Measurements from ENCODE around the gene PPP1R13L. TPM values are rescaled to one million over a fixed set of nuclear protein-coding genes. Genes with fewer than 3 reads are reported as not detected.

Gene PPP1R13L
- total and polyA plus RNA-seq, 2 of the 8 experiments (the other 6 are each of a cell fraction or from before 2014, with no cell fraction given): 9.1 to 15.3 TPM

- no peak overlapping the region for H3K4ac ChIP-seq (replicated peaks; ENCODE audit: insufficient read length, low read depth, low read length)
- H2BK5ac ChIP-seq (ENCODE audit: low read depth, low read length): no peak overlapping the region
- no peak overlapping the region for H2BK15ac ChIP-seq (ENCODE audit: low read length)
- H2BK20ac ChIP-seq (ENCODE audit: low read length): no peak overlapping the region
- H3K4me3 ChIP-seq (ENCODE audit: extremely low read depth in 1 of 4, insufficient read depth in 2 of 4, low read depth in 3 of 4, low read length in 4 of 4): no peak overlapping the region
- WGBS, 2 experiments (ENCODE audit: extremely low coverage in 1 of 2, insufficient coverage in 1 of 2, insufficient read length in 1 of 2, insufficient replicate concordance in 2 of 2, low coverage in 1 of 2, low lambda C conversion rate in 2 of 2, missing lambda C conversion rate in 1 of 2): 84% methylated on average over 3 of the region's 3 CpGs; no CpG with 5 or more reads in 1 of the 2 experiments
- H4K8ac ChIP-seq (ENCODE audit: extremely low read depth, insufficient read depth, low read length): no peak overlapping the region
- H3K23me2 ChIP-seq (ENCODE audit: low read depth, low read length): peaks cover 19% of the 10 kb centered on the region
- POLR2A ChIA-PET (ENCODE audit: partially characterized antibody): interaction anchor here (1.3 to 2.1 kb wide), 4 partner anchors 9 to 80 kb away, joined by 4 to 11 read pairs (median 6); partner anchors contain the start of gene FOSB
- no peaks in the 10 kb centered on the region for H3K36me3 ChIP-seq (ENCODE audit: control insufficient read depth in 2 of 4, insufficient read depth in 4 of 4, low read length in 3 of 4)
- no peak for TF ChIP-seq TAF7 (optimal IDR thresholded peaks at IDR 0.05; ENCODE audit: borderline replicate concordance, low read depth, low read length)
- TF ChIP-seq KDM1A (IDR thresholded peaks at IDR 0.05; ENCODE audit: borderline replicate concordance, low read length): 0 out of 2 replicates have a peak, but pooled peaks have one; percentile 16
- 0 out of 4 replicates have a peak, but pooled peaks of 1 of the 2 experiments have one; percentile 24 for TF ChIP-seq HDAC2 (IDR thresholded peaks at IDR 0.05; ENCODE audit: borderline replicate concordance in 1 of 2, low read depth in 2 of 2, low read length in 2 of 2)
- no peaks in the 10 kb centered on the region for H3K79me1 ChIP-seq (ENCODE audit: low read depth, low read length)
- no peak overlapping the region for H4K5ac ChIP-seq (ENCODE audit: insufficient read length, low read depth, low read length)
- H3K56ac ChIP-seq (replicated peaks; ENCODE audit: insufficient read length, low read depth, low read length): no peak overlapping the region
- no peaks in the 10 kb centered on the region for H3K79me2 ChIP-seq (ENCODE audit: control insufficient read depth in 1 of 2, insufficient read depth in 2 of 2, low read length in 2 of 2)
- DNase-seq (ENCODE audit: low read depth in 1 of 2, low spot score in 2 of 2) (no peak), FAIRE-seq (no peak)
- H3K4me2 ChIP-seq (ENCODE audit: insufficient read depth in 1 of 2, low read depth in 2 of 2, low read length in 2 of 2): no peak overlapping the region
- H2BK12ac ChIP-seq (ENCODE audit: low read depth, low read length): no peak overlapping the region
- H3K9ac ChIP-seq (replicated peaks in 1 of 4; ENCODE audit: extremely low read depth in 1 of 4, low read depth in 3 of 4, low read length in 3 of 4): no peak overlapping the region
- CTCF ChIA-PET (ENCODE audit: partially characterized antibody): interaction anchor here (0.5 to 6.3 kb wide), 10 partner anchors 9 to 838 kb away, joined by 3 to 145 read pairs (median 10); no protein-coding TSS in a partner anchor
- no peak overlapping the region for H2AK5ac ChIP-seq (ENCODE audit: low read depth, low read length)
- H3K23ac ChIP-seq (ENCODE audit: insufficient read length): no peak overlapping the region
- H3K9me3 ChIP-seq (ENCODE audit: insufficient read depth in 2 of 2, low read depth in 1 of 2, low read length in 1 of 2): no peaks in the 10 kb centered on the region
- peaks cover 4 to 13% (median 7%) of the 10 kb centered on the region in 4 experiments; a peak in 6 of 7 replicates for H3K4me1 ChIP-seq (replicated peaks in 1 of 4; ENCODE audit: control insufficient read depth in 3 of 4, insufficient read depth in 4 of 4, low read length in 3 of 4)
- no peak overlapping the region for H4K91ac ChIP-seq (replicated peaks; ENCODE audit: insufficient read length, low read length)
- no peak overlapping the region for H3K27ac ChIP-seq (ENCODE audit: low read depth, low read length)
- no peak overlapping the region for H2AFZ ChIP-seq (ENCODE audit: low read length)
- peaks cover 0 to 19% (median 14%) of the 10 kb centered on the region in 4 experiments; a peak in 6 of 7 replicates for H3K27me3 ChIP-seq (replicated peaks in 1 of 4; ENCODE audit: control insufficient read depth in 3 of 4, extremely low read depth in 1 of 4, insufficient read depth in 3 of 4, low read length in 3 of 4)
- H3K18ac ChIP-seq (ENCODE audit: extremely low read depth, low read length): no peak overlapping the region
- no peak overlapping the region for H2BK120ac ChIP-seq (replicated peaks; ENCODE audit: low read depth, low read length)
- H4K20me1 ChIP-seq (replicated peaks in 1 of 2; ENCODE audit: control insufficient read depth in 1 of 2, insufficient read depth in 2 of 2, low read length in 2 of 2): no peaks in the 10 kb centered on the region
- H3K14ac ChIP-seq (ENCODE audit: insufficient read length): no peak overlapping the region
These were observed 43.5 kb upstream of the PPP1R13L start for GRCh38 chr19:45448425-45448756.
